Upper lobe of right lung (tissue), 1 donor: ENCODE results near the gene PRPF6. TPM values are rescaled to one million over a fixed set of nuclear protein-coding genes. Genes with fewer than 3 reads are reported as not detected.

Experiments used
- ATAC-seq: fragments of 200-7000 bp; cut with Tn5 transposase; one replicate; pipeline ENCODE4 v1.9.1; 2020; ENCODE audit warnings: mild to moderate bottlenecking, moderate library complexity
- DNase-seq: peaks from one replicate; pipeline ENCODE4 v3.0.0-alpha.2; 2020
- H3K27ac ChIP-seq: fragments of 200-600 bp; one replicate; pipeline ENCODE4 v1.8.0; 2022
- H3K27me3 ChIP-seq: fragments of 200-600 bp; one replicate; pipeline ENCODE4 v1.8.0; 2022; ENCODE audit warnings: mild to moderate bottlenecking
- H3K36me3 ChIP-seq: fragments of 200-600 bp; one replicate; pipeline ENCODE4 v1.8.0; 2022
- H3K4me1 ChIP-seq: fragments of 200-600 bp; one replicate; pipeline ENCODE4 v1.8.0; 2022
- H3K4me3 ChIP-seq: fragments of 200-600 bp; one replicate; pipeline ENCODE4 v1.8.0; 2022; ENCODE audit warnings: mild to moderate bottlenecking
- H3K9me3 ChIP-seq: fragments of 200-600 bp; one replicate; pipeline ENCODE4 v1.8.0; 2022
- intact Hi-C: fragments of 100-400 bp; cut with DNase I; formaldehyde crosslinking; loops from one replicate; pipeline ENCODE4 v1.11.0; 2022
- total RNA-seq: library from RNA; stranded (reverse); fragmentation: NEBNext Ultra II Directional; extraction: Animal tissue kit (Norgen Biotek cat#: 25700); gene quantifications from one replicate; pipeline ENCODE4 v1.2.1, GENCODE V29; 2021
- TF ChIP-seq, protein P1 (sequence below): fragments of 200-600 bp; IDR thresholded peaks from one replicate; pipeline ENCODE4 v1.8.0; 2022; ENCODE audit warnings: antibody characterized with exemption
- donor health status: DM: no; HTN: yes; CAD: no; lungs with severe emphysema.

Gene PRPF6
- total RNA-seq, 1 donor from 2014 or later = 58.9 TPM

DNA sequence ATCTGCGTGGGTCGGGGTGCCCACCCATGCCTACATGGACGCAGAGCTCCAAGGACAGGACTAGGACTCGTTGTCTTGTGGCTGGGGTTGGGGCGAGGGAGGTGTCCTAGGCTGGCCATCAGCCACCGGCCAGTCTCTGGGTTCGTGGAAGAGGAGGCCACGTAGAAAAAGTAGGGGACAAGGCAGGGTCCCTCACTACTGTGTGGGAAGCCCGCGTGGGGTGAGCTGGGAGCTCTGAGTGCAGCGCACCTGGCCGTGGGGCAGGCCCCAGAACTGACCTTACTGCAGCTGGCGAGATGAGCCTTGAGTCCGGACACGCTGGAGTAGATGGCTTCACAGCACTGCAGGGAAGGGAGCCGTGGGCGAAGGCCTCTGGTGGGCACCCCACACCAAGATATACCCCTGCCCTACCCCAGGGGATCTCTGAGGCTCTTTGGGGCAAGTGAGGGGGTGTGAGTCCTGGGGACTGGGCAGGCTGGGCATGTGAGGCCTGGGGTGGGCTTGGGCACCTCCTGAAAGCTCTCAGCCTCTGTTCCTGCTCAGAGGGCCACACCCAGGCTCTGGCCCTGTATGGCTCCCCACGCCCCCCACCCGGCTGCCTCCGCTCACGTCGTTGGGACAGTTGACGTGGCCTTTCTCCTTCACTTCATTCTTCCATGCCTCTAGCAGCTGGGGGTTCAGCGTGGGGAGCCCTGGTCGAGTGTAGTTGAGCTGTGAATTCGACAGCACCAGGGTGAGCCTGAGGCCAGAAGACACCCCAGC is 19.1 kb upstream of the PRPF6 start:
- DNase-seq = no peak
- H3K4me1 ChIP-seq = peaks cover 13% of the 10 kb centered on the region
- no peak overlapping the region for H3K27ac ChIP-seq
- H3K9me3 ChIP-seq = no peaks in the 10 kb centered on the region
- H3K4me3 ChIP-seq = no peak overlapping the region
- no peak for ATAC-seq
- peaks cover 40% of the 10 kb centered on the region for H3K36me3 ChIP-seq
- intact Hi-C loops = no loop called here
- H3K27me3 ChIP-seq = no peaks in the 10 kb centered on the region
- TF ChIP-seq, protein P1, sequence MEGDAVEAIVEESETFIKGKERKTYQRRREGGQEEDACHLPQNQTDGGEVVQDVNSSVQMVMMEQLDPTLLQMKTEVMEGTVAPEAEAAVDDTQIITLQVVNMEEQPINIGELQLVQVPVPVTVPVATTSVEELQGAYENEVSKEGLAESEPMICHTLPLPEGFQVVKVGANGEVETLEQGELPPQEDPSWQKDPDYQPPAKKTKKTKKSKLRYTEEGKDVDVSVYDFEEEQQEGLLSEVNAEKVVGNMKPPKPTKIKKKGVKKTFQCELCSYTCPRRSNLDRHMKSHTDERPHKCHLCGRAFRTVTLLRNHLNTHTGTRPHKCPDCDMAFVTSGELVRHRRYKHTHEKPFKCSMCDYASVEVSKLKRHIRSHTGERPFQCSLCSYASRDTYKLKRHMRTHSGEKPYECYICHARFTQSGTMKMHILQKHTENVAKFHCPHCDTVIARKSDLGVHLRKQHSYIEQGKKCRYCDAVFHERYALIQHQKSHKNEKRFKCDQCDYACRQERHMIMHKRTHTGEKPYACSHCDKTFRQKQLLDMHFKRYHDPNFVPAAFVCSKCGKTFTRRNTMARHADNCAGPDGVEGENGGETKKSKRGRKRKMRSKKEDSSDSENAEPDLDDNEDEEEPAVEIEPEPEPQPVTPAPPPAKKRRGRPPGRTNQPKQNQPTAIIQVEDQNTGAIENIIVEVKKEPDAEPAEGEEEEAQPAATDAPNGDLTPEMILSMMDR = no peak

DNA sequence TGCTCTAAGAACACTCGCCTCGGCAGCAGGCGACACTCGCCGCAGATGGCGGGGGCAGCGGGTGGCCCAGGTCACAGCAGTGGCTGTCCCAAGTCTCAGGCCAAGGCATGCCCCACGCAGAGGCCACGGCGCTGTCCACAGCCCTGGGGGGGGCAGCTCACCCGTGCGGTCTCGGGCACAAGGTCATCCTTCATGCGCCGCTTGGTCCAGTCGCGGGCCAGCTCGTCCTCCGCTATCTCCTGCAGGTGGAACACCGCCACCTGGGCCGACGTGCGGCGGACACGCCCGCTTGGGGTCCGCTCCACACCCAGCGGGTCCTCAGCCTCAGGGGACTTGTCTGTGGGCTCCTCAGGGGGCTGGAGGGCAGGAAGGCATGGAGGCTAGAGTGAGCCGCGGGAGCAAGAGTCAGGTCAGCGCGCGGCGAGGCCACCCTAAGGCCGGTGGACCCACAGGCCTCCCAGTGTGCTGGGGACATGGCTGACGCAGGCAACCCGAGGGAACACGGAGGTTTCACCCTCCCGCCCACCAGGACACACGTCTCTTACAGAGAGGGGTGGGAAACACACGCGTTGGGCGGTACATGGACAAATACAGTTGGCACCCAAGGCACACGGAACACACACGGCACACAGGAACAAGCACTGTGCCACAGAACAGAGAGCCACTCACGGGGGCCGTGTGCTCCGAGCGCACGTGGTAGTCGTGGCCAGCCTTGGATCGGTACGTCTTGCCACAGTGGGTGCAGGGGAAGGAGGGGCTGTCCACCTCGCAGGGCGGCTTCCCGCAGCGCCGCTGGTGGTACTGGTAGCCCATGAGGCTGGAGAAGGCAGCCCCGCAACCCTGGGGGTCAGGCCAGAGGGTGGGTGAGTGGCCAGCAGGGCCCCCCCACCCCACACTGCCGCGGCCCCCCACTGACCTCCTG is 18.2 kb upstream of the PRPF6 start:
- H3K9me3 ChIP-seq = no peaks in the 10 kb centered on the region
- ATAC-seq = no peak
- TF ChIP-seq, protein P1 = no peak
- peaks cover 5% of the 10 kb centered on the region for H3K4me1 ChIP-seq
- no peak for DNase-seq
- H3K27me3 ChIP-seq = no peaks in the 10 kb centered on the region
- H3K36me3 ChIP-seq = peaks cover 48% of the 10 kb centered on the region
- H3K4me3 ChIP-seq = no peak overlapping the region
- H3K27ac ChIP-seq = no peak overlapping the region
- intact Hi-C loops = no loop called here

DNA sequence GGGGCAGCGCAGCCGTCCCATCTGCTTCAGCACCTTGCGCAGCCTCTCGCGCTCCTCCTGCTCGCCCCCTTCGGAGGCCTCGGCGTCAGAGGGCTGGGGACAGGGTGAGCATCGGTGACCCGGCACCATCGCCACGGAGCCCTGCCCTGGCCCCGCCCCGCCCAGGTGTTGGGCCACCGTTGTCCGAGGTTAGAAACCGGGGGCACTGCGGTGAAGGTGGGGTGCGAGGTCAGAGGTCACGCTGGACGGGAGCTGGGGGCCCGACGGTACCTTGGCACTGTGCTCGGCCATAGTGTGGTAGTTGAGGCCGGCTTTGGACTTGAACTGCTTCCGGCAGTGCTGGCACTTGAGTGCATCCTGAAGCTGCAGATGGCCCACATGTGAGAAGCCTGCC is 17.6 kb upstream of the PRPF6 start:
- DNase-seq (no peak), ATAC-seq (no peak)
- intact Hi-C loops = no loop called here
- TF ChIP-seq, protein P1 = no peak
- no peaks in the 10 kb centered on the region for H3K4me1 ChIP-seq
- H3K36me3 ChIP-seq = peaks cover 50% of the 10 kb centered on the region
- no peak overlapping the region for H3K27ac ChIP-seq
- no peaks in the 10 kb centered on the region for H3K9me3 ChIP-seq
- no peaks in the 10 kb centered on the region for H3K27me3 ChIP-seq
- H3K4me3 ChIP-seq = no peak overlapping the region

DNA sequence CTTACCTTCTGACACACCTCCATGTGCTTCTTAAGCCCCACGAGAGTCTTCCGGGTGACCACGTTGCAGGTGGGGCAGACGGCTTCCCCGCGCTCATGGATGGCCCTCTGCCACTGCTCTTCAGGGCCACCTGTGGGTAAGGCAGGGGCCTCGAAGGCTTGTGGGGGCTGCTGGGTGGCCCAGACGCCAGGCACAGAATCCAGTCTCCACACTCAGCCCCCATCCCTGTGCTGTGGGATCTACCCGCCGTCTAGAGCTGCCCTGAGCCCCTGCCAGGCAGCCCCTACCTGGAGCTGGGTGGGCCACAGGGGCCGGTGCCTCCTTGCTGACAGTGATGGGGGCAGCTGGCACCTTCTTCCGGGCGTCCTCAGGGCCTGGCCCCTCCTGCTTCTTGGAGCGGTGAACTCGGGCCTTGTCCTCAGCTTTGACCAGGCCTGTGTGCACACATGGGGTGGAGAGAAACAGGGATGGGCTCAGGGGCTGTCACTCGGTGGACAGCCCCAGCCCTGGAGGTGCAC is 17.1 kb upstream of the PRPF6 start:
- Histone ChIP-seq H3K27ac (no peak overlapping the region), H3K9me3 (no peaks in the 10 kb centered on the region), H3K4me1 (peaks cover 4% of the 10 kb centered on the region), H3K36me3 (peaks cover 50% of the 10 kb centered on the region), H3K27me3 (no peaks in the 10 kb centered on the region), H3K4me3 (no peak overlapping the region)
- intact Hi-C loops = no loop called here
- DNase-seq = no peak
- TF ChIP-seq, protein P1 = no peak
- ATAC-seq = no peak

DNA sequence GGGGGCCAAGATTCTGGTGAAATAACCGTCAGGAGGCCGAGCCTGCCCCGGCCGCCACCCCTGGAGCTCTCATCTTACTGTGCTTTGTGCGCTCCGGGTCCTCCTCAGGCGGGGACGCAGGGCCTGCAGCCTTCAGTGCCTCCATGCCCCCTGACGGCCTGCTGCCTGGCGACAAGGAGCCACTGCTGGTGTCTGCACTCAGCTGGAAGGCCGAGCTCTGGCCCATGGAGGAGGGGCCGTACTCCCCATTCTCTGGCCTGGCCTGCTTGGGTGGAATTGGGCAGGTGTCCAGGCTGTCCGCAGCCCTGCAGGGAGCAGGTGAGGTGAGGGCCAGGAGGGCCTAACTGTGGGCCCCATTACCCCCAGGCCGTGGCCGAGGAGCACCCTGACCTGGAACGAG is 16.5 kb upstream of the PRPF6 start:
- H3K36me3 ChIP-seq = peaks cover 50% of the 10 kb centered on the region
- no peaks in the 10 kb centered on the region for H3K9me3 ChIP-seq
- intact Hi-C loops = no loop called here
- DNase-seq = no peak
- TF ChIP-seq, protein P1 = no peak
- no peak overlapping the region for H3K4me3 ChIP-seq
- H3K4me1 ChIP-seq = peaks cover 7% of the 10 kb centered on the region
- no peaks in the 10 kb centered on the region for H3K27me3 ChIP-seq
- no peak for ATAC-seq
- H3K27ac ChIP-seq = no peak overlapping the region
